KMS-11 (cell line): ENCODE measurements around the gene CKB.

ENCODE experiments used
- H2AFZ ChIP-seq: fragments of 200-600 bp; sonication (generic); 2 replicates; pipeline ENCODE4 v1.6.1; 2016; ENCODE audit warnings: antibody characterized with exemption, mixed run types, low read depth
- H3K27ac ChIP-seq: fragments of 200-600 bp; sonication (generic); 2 replicates; pipeline ENCODE4 v1.6.1; 2016; ENCODE audit warnings: mild to moderate bottlenecking, mixed run types
- H3K27me3 ChIP-seq: fragments of 200-600 bp; sonication (generic); 2 replicates; pipeline ENCODE4 v1.6.1; 2017; ENCODE audit warnings: mild to moderate bottlenecking, low read depth, mixed run types, moderate library complexity; ENCODE audit not compliant: insufficient read depth
- H3K36me3 ChIP-seq: fragments of 200-600 bp; sonication (generic); 2 replicates; pipeline ENCODE4 v1.6.1; 2017; ENCODE audit warnings: mild to moderate bottlenecking, mixed run types; ENCODE audit not compliant: insufficient read depth
- H3K4me1 ChIP-seq: fragments of 200-600 bp; sonication (generic); 2 replicates; pipeline ENCODE4 v1.6.1; 2016; ENCODE audit warnings: mild to moderate bottlenecking, low read depth, mixed run types; ENCODE audit not compliant: poor library complexity, severe bottlenecking
- H3K4me2 ChIP-seq: fragments of 200-600 bp; sonication (generic); 2 replicates; pipeline ENCODE4 v1.7.0; 2016; ENCODE audit warnings: mild to moderate bottlenecking, mixed run types
- H3K4me3 ChIP-seq: fragments of 200-600 bp; sonication (generic); IDR thresholded peaks from 2 replicates; pipeline ENCODE4 v1.6.1; 2017; ENCODE audit warnings: low read depth, low read length, mixed read lengths; ENCODE audit not compliant: insufficient read depth
- H3K79me2 ChIP-seq: fragments of 200-600 bp; sonication (generic); 2 replicates; pipeline ENCODE4 v1.6.1; 2016; ENCODE audit warnings: low read depth, mixed run types; ENCODE audit not compliant: insufficient read depth
- H3K9ac ChIP-seq: fragments of 200-600 bp; sonication (generic); 2 replicates; pipeline ENCODE4 v1.6.1; 2016; ENCODE audit warnings: mild to moderate bottlenecking, mixed run types
- H4K20me1 ChIP-seq: fragments of 200-600 bp; sonication (generic); 2 replicates; pipeline ENCODE4 v1.6.1; 2016; ENCODE audit warnings: mild to moderate bottlenecking, mixed run types; ENCODE audit not compliant: insufficient read depth
- CTCF ChIP-seq: fragments of 200-600 bp; sonication (generic); conservative IDR thresholded peaks from 2 replicates; pipeline ENCODE4 v1.6.1; 2017; ENCODE audit warnings: low read depth, mild to moderate bottlenecking, antibody characterized with exemption, low read length, moderate library complexity, mixed read lengths

The CKB gene

GRCh38 chr14:103522649-103523574 is at the start of gene CKB:
CKB (minus strand) TSS chr14:103522830; CDS start chr14:103522493, 337 bp downstream.
- Histone ChIP-seq H3K27me3 (peaks cover 5% of the 10 kb centered on the region; the same call in 1 of the 2 replicates), H3K4me1 (peaks cover 8% of the 10 kb centered on the region), H3K36me3 (no peaks in the 10 kb centered on the region), H3K9ac (no peak within 1 kb of the TSS), H4K20me1 (no peaks in the 10 kb centered on the region), H3K4me3 (no peak within 1 kb of the TSS), H2AFZ (no peak within 1 kb of the TSS), H3K27ac (no peak within 1 kb of the TSS), H3K79me2 (no peaks in the 10 kb centered on the region), H3K4me2 (no peak within 1 kb of the TSS)
- no peak for TF ChIP-seq CTCF

GRCh38 chr14:103569408-103569807 is 46.8 kb upstream of the CKB start:
- Histone ChIP-seq H3K79me2 (peaks cover 4% of the 10 kb centered on the region; the same call in 1 of the 2 replicates), H3K36me3 (no peaks in the 10 kb centered on the region), H4K20me1 (no peaks in the 10 kb centered on the region), H3K27me3 (no peaks in the 10 kb centered on the region), H3K27ac (no peak overlapping the region), H3K4me3 (no peak overlapping the region), H2AFZ (no peak overlapping the region), H3K4me1 (no peaks in the 10 kb centered on the region), H3K4me2 (no peak overlapping the region), H3K9ac (no peak overlapping the region)
- TF ChIP-seq CTCF: no peak

- Histone ChIP-seq H3K27me3 (no peaks in the 10 kb centered on the region), H3K79me2 (peaks cover 8% of the 10 kb centered on the region; the same call in 1 of the 2 replicates), H3K4me3 (no peak overlapping the region), H3K4me2 (no peak overlapping the region), H3K4me1 (peaks cover 4% of the 10 kb centered on the region), H3K9ac (no peak overlapping the region), H4K20me1 (no peaks in the 10 kb centered on the region), H2AFZ (no peak overlapping the region), H3K36me3 (no peaks in the 10 kb centered on the region), H3K27ac (no peak overlapping the region)
- no peak for TF ChIP-seq CTCF
Observed at GRCh38 chr14:103568952-103569351, 46.3 kb upstream of the CKB start.

GRCh38 chr14:103563844-103564505 is 41.3 kb upstream of the CKB start:
- H3K9ac ChIP-seq: no peak overlapping the region; the same call in 1 of the 2 replicates
- no peak overlapping the region for H2AFZ ChIP-seq
- H3K4me3 ChIP-seq: no peak overlapping the region
- no peaks in the 10 kb centered on the region for H3K36me3 ChIP-seq
- no peaks in the 10 kb centered on the region for H4K20me1 ChIP-seq
- peak overlapping the region; percentile 68 for H3K4me2 ChIP-seq
- peaks cover 18% of the 10 kb centered on the region for H3K4me1 ChIP-seq
- peaks cover 49% of the 10 kb centered on the region for H3K79me2 ChIP-seq
- H3K27me3 ChIP-seq: no peaks in the 10 kb centered on the region
- no peak overlapping the region for H3K27ac ChIP-seq
- TF ChIP-seq CTCF: no peak
